ENCODE results near the gene RPRD1A. TPM values are rescaled to one million over a fixed set of nuclear protein-coding genes. Genes with fewer than 3 reads are reported as not detected.
"Not testable (repeated sequence)": the region's sequence is repeated elsewhere in the genome, so short reads cannot be mapped to it uniquely, and the experiment has no call there.

The RPRD1A gene
- polyA plus RNA-seq, 1 of the 3 experiments (the other 2 are of a cell fraction) = 28.9 TPM

DNA sequence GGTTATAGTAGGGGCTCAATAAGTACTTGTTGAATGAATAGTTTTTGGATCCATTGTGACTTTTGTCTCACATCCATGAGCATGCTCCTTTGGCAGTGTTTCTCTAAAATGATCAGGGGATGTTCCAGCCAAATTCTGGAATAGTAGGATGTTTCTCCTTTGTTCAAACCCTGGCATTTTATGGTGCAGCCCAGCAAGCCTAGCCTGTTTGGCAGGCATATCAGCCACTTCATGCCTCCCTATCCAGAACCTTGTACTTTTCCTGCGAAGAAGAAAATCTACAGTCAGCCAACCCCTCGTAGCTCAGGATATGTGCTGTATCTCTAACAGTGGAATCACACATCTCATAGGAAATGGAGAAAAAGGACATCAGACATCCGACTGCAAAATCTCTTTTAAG is 27.1 kb upstream of the RPRD1A start (continued):
- TF ChIP-seq, protein P1, sequence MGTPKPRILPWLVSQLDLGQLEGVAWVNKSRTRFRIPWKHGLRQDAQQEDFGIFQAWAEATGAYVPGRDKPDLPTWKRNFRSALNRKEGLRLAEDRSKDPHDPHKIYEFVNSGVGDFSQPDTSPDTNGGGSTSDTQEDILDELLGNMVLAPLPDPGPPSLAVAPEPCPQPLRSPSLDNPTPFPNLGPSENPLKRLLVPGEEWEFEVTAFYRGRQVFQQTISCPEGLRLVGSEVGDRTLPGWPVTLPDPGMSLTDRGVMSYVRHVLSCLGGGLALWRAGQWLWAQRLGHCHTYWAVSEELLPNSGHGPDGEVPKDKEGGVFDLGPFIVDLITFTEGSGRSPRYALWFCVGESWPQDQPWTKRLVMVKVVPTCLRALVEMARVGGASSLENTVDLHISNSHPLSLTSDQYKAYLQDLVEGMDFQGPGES (IDR thresholded peaks at IDR 0.05; ENCODE audit: low read depth, low read length) = no peak
- TF ChIP-seq TAF1 (IDR thresholded peaks at IDR 0.05; ENCODE audit: borderline replicate concordance, low read depth, low read length) (no peak), NRF1 (IDR thresholded peaks at IDR 0.05; ENCODE audit: low read depth, low read length) (no peak), RAD21 (IDR thresholded peaks at IDR 0.05; ENCODE audit: low read length) (no peak)
- TF ChIP-seq, protein P2, sequence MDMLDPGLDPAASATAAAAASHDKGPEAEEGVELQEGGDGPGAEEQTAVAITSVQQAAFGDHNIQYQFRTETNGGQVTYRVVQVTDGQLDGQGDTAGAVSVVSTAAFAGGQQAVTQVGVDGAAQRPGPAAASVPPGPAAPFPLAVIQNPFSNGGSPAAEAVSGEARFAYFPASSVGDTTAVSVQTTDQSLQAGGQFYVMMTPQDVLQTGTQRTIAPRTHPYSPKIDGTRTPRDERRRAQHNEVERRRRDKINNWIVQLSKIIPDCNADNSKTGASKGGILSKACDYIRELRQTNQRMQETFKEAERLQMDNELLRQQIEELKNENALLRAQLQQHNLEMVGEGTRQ (IDR thresholded peaks at IDR 0.05; ENCODE audit: borderline replicate concordance, low read depth, low read length) = no peak

DNA sequence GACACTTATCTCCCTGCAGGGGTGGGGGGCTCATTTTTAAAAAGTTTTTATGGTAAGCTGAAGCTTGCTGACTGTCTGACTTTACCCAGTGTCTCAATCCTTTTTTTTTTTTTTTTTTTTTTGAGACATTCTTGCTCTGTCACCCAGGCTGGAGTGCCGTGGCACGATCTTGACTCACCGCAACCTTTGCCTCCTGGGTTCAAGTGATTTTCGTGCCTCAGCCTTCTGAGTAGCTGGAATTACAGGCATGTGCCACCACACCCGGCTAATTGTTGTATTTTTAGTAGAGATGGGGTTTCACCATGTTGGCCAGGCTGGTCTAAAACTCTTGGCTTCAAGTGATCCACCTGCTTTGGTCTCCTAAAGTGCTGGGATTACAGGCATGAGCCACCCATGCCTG is 24.8 kb upstream of the RPRD1A start:
- H3K4me2 ChIP-seq; H3K4me3 ChIP-seq (ENCODE audit: low read depth in 2 of 2, low read length in 1 of 2); H3F3A ChIP-seq (replicated peaks; ENCODE audit: insufficient read depth); CTCF ChIA-PET; H3K9ac ChIP-seq; DNase-seq; POLR2A ChIA-PET; H3K4me1 ChIP-seq (ENCODE audit: control insufficient read depth in 1 of 2, insufficient read depth in 2 of 2, low read depth in 1 of 2, low read length in 1 of 2); H3K27ac ChIP-seq (ENCODE audit: low read depth in 2 of 2, low read length in 1 of 2); H3K79me2 ChIP-seq (ENCODE audit: insufficient read depth); H3K27me3 ChIP-seq (ENCODE audit: insufficient read depth); H3K36me3 ChIP-seq (replicated peaks in 1 of 2; ENCODE audit: control insufficient read depth in 1 of 2, insufficient read depth in 2 of 2, low read length in 1 of 2); H3K9me3 ChIP-seq; H3K9me2 ChIP-seq; H2AFZ ChIP-seq (ENCODE audit: low read depth); H4K20me1 ChIP-seq (ENCODE audit: insufficient read depth): not testable (repeated sequence)
- WGBS (ENCODE audit: low lambda C conversion rate) = 71% methylated on average over 4 of the region's 5 CpGs

DNA sequence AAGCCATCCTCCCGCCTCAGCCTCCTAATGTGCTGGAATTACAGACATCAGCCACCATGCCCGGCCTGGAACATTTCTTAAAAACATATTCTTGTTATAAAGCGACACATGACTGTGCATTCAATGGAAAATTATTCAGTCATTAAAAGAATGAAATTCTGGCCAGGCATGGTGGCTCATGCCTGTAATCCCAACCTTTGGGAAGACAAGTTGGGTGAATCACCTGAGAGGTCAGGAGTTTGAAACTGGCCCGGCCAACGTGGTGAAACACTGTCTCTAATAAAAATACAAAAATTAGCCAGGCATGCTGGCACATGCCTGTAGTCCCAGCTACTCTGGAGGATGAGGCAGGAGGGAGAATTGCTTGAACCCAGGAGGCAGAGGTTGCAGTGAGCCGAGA is 21.6 kb upstream of the RPRD1A start:
- no peak overlapping the region for H3K9ac ChIP-seq
- TF ChIP-seq NRF1 (IDR thresholded peaks at IDR 0.05; ENCODE audit: low read depth, low read length) (no peak), FOXJ3 (CRISPR knock-in tag; IDR thresholded peaks at IDR 0.05) (no peak), TCF12 (IDR thresholded peaks at IDR 0.05) (no peak), GATA2 (CRISPR knock-in tag; IDR thresholded peaks at IDR 0.05) (no peak), NFIC (IDR thresholded peaks at IDR 0.05; ENCODE audit: borderline replicate concordance) (no peak), RFX5 (IDR thresholded peaks at IDR 0.05; ENCODE audit: low read length) (no peak), FOSL2 (IDR thresholded peaks at IDR 0.05; ENCODE audit: borderline replicate concordance, low read depth) (no peak), RAD21 (IDR thresholded peaks at IDR 0.05; ENCODE audit: low read length) (no peak), GABPA (IDR thresholded peaks at IDR 0.05; ENCODE audit: low read depth) (no peak), SMC3 (IDR thresholded peaks at IDR 0.05; ENCODE audit: low read depth, low read length) (no peak), EP300 (IDR thresholded peaks at IDR 0.05; ENCODE audit: borderline replicate concordance in 1 of 2, low read depth in 1 of 2, low read length in 1 of 2) (no peak)
- TF ChIP-seq, protein P3, sequence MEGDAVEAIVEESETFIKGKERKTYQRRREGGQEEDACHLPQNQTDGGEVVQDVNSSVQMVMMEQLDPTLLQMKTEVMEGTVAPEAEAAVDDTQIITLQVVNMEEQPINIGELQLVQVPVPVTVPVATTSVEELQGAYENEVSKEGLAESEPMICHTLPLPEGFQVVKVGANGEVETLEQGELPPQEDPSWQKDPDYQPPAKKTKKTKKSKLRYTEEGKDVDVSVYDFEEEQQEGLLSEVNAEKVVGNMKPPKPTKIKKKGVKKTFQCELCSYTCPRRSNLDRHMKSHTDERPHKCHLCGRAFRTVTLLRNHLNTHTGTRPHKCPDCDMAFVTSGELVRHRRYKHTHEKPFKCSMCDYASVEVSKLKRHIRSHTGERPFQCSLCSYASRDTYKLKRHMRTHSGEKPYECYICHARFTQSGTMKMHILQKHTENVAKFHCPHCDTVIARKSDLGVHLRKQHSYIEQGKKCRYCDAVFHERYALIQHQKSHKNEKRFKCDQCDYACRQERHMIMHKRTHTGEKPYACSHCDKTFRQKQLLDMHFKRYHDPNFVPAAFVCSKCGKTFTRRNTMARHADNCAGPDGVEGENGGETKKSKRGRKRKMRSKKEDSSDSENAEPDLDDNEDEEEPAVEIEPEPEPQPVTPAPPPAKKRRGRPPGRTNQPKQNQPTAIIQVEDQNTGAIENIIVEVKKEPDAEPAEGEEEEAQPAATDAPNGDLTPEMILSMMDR (IDR thresholded peaks at IDR 0.05) = no peak
- TF ChIP-seq, protein P4, sequence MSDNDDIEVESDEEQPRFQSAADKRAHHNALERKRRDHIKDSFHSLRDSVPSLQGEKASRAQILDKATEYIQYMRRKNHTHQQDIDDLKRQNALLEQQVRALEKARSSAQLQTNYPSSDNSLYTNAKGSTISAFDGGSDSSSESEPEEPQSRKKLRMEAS (IDR thresholded peaks at IDR 0.05; ENCODE audit: low read depth) = no peak
- TF ChIP-seq, protein P5, sequence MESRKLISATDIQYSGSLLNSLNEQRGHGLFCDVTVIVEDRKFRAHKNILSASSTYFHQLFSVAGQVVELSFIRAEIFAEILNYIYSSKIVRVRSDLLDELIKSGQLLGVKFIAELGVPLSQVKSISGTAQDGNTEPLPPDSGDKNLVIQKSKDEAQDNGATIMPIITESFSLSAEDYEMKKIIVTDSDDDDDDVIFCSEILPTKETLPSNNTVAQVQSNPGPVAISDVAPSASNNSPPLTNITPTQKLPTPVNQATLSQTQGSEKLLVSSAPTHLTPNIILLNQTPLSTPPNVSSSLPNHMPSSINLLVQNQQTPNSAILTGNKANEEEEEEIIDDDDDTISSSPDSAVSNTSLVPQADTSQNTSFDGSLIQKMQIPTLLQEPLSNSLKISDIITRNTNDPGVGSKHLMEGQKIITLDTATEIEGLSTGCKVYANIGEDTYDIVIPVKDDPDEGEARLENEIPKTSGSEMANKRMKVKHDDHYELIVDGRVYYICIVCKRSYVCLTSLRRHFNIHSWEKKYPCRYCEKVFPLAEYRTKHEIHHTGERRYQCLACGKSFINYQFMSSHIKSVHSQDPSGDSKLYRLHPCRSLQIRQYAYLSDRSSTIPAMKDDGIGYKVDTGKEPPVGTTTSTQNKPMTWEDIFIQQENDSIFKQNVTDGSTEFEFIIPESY (IDR thresholded peaks at IDR 0.05; ENCODE audit: borderline replicate concordance, low read depth) = no peak
- TF ChIP-seq, protein P6, sequence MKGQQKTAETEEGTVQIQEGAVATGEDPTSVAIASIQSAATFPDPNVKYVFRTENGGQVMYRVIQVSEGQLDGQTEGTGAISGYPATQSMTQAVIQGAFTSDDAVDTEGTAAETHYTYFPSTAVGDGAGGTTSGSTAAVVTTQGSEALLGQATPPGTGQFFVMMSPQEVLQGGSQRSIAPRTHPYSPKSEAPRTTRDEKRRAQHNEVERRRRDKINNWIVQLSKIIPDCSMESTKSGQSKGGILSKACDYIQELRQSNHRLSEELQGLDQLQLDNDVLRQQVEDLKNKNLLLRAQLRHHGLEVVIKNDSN (IDR thresholded peaks at IDR 0.05; ENCODE audit: borderline replicate concordance, low read depth) = no peak
- DNase-seq = no peak
- H3K4me2 ChIP-seq = no peak overlapping the region
- H2AFZ ChIP-seq (ENCODE audit: low read depth) = no peak overlapping the region
- ChIA-PET CTCF (no interaction called here), POLR2A (no interaction called here)
- H3K9me2 ChIP-seq = no peaks in the 10 kb centered on the region
- H3F3A ChIP-seq (replicated peaks; ENCODE audit: insufficient read depth) = no peaks in the 10 kb centered on the region
- H3K27ac ChIP-seq (ENCODE audit: low read depth in 2 of 2, low read length in 1 of 2) = no peak overlapping the region
- no peaks in the 10 kb centered on the region for H3K36me3 ChIP-seq (replicated peaks in 1 of 2; ENCODE audit: control insufficient read depth in 1 of 2, insufficient read depth in 2 of 2, low read length in 1 of 2)
- H4K20me1 ChIP-seq (ENCODE audit: insufficient read depth) = no peaks in the 10 kb centered on the region
- no peaks in the 10 kb centered on the region for H3K4me1 ChIP-seq (ENCODE audit: control insufficient read depth in 1 of 2, insufficient read depth in 2 of 2, low read depth in 1 of 2, low read length in 1 of 2)
- no peaks in the 10 kb centered on the region for H3K79me2 ChIP-seq (ENCODE audit: insufficient read depth)
- H3K4me3 ChIP-seq (ENCODE audit: low read depth in 2 of 2, low read length in 1 of 2) = no peak overlapping the region
- 77% methylated on average over 6 of the region's 6 CpGs for WGBS (ENCODE audit: low lambda C conversion rate)
- no peaks in the 10 kb centered on the region for H3K27me3 ChIP-seq (ENCODE audit: insufficient read depth)
- no peaks in the 10 kb centered on the region for H3K9me3 ChIP-seq

Data from SK-N-SH (cell line).